ENCODE measurements around the gene RNF126.
"Not testable (repeated sequence)": the region's sequence is repeated elsewhere in the genome, so short reads cannot be mapped to it uniquely, and the experiment has no call there.

Gene RNF126

GRCh38 chr19:686589-687297 is 23.7 kb upstream of the RNF126 start:
- DNase-seq (ENCODE audit: low read depth in 2 of 2): no peak

DNA sequence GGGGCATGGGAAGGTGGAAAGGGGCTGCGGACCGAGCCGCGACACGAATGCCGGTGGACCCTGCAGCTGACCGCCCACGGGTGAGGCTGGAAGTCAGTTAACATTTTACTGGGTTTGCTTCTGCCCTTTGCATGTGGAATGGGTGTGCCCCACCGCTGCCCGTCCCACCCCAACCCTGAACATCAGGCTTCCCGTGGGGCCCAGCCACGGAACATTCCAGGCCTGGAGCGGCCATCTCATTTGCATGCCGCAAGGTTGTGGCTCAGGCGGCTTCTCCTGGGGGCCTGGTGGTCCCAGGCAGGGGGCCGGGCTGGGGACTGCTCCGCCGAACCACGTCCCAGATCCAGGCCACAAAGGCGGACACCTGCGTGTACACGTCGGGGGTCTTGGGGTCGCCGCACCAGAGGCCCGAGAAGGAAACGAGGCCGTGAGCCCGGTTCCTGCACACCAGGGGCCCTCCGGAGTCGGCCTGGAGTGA is 22.5 kb upstream of the RNF126 start:
- no peak for DNase-seq (ENCODE audit: low read depth in 2 of 2)

DNA sequence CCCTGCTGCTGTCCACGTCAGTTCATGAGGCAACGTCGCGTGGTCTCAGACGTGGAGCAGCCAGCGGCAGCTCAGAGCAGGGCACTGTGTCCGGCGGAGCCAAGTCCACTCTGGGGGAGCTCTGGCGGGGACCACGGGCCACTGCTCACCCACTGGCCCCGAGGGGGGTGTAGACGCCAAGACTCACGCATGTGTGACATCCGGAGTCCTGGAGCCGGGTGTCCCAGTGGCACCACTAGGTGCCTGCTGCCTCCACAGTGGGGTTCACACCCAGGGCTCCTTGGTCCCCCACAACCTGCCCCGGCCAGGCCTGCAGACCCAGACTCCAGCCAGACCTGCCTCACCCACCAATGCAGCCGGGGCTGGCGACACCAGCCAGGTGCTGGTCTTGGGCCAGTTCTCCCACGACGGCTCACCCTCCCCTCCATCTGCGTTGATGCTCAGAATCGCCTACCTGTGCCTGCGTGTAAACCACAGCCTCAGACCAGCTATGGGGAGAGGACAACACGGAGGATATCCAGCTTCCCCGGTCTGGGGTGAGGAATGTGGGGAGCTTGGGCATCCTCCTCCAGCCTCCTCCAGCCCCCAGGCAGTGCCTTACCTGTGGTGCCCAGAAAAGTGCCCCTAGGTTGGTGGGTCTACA is 19.8 kb upstream of the RNF126 start:
- no peak for DNase-seq (ENCODE audit: low read depth in 2 of 2)

GRCh38 chr19:681029-682019 is 18.3 kb upstream of the RNF126 start:
- no peak for DNase-seq (ENCODE audit: low read depth in 2 of 2)

DNA sequence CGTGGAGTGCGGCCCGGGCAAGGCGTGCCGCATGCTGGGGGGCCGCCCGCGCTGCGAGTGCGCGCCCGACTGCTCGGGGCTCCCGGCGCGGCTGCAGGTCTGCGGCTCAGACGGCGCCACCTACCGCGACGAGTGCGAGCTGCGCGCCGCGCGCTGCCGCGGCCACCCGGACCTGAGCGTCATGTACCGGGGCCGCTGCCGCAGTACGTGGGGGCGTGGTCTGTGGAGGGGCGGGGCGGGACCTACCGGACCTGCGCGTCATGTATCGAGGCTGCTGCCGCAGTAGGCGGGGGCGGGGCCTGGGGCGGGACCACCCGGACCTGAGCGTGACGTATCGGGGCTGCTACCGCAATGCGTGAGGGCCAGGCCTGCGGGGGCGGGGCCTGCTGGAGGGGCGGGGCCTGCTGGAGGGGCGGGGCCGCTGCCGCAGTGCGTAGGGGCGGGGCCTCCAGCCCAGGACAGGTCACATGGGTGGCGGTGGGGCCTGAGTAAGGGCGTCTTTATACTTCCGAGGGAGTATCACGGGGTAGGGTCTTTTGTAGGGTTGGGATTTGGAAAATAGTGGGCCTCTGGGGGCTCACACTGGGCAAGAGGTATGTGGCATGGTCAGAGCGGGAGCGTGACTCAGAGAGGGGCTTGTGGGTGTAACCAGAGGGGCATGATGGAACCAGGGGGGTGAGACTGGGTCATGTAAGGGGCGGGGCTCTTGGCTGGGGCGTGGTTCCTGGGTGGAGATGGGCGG is 17.4 kb upstream of the RNF126 start:
- peak; percentile 95 for DNase-seq (ENCODE audit: low read depth in 2 of 2)

DNA sequence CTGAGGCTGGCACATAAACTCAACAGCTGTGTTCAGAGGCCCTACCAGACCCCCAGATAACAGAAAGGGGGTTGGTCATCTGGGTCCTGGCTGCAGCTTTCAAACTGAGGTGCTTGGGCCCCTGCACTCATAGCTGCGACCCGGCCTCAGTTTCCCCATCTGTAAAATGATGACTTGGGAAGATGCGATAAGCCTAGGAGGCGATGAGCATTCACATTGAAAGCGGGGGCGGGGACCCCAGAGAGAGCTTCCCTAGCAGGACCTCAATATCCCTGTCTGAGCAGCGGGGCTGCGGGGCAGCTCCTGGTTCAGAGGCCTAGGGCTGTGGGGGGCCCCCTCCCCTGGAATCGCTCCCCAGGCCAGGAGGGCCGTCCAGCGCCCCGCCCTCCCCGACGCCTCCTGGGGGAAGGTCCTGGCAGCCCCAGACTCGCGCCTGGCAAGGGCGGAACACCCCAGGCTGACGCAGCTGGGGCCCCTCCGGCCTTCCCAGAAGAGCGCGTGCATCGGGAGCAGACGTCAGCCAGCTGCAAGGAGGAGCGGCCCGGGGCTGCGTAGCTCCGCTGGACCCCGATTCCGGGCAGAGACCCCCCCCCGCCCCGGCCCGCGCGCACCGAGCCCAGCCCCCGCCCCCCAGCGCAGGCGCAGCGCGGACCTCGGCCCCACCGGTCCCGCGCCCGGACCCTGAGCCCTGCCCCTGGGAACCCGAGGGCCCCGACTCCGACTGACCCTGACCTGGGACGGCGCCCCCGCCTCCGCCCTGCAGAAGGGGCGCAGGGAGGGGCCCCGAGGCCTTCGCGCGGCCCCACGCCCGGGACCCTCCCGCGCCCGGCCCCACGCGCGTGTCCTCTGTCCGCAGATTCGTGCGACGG is 16.6 kb upstream of the RNF126 start:
- DNase-seq (ENCODE audit: low read depth in 2 of 2): peak; percentile 23 to 47

- DNase-seq (ENCODE audit: low read depth in 2 of 2): no peak
Measured at GRCh38 chr19:678791-679388, 15.9 kb upstream of the RNF126 start.

- DNase-seq (ENCODE audit: low read depth in 2 of 2): no peak
Measured at GRCh38 chr19:677601-678436, 14.8 kb upstream of the RNF126 start.

DNA sequence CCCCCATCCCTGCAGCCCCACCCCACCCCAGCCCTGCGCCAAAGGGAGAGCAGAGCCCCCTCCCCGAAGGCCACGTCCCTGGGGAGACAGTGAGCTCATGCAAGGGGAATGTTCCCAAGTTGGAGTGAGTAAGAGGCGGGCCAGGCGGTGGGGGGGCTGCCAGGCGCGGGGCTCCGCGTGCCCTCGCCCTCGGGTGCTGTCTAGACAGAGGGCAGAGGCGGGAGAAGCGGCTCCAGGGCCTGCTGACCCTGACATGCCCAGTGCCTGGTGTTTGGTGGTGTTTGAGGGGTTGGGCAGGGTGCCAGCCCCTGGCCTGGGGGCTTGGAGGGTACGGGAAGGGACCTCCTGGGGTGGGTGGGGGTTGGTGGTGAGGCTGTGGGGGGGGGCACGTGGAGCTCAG is 14.2 kb upstream of the RNF126 start:
- DNase-seq (ENCODE audit: low read depth in 2 of 2): peak; percentile 55 to 57

GRCh38 chr19:676339-677105 is 13.5 kb upstream of the RNF126 start, which contains the start of gene FSTL3:
FSTL3 (plus strand) TSS chr19:676392; CDS start chr19:676424, 32 bp downstream.
- no peak for DNase-seq (ENCODE audit: low read depth in 2 of 2)

- no peak for DNase-seq (ENCODE audit: low read depth in 2 of 2)
Measured at GRCh38 chr19:676007-676338, 13.0 kb upstream of the RNF126 start.

DNA sequence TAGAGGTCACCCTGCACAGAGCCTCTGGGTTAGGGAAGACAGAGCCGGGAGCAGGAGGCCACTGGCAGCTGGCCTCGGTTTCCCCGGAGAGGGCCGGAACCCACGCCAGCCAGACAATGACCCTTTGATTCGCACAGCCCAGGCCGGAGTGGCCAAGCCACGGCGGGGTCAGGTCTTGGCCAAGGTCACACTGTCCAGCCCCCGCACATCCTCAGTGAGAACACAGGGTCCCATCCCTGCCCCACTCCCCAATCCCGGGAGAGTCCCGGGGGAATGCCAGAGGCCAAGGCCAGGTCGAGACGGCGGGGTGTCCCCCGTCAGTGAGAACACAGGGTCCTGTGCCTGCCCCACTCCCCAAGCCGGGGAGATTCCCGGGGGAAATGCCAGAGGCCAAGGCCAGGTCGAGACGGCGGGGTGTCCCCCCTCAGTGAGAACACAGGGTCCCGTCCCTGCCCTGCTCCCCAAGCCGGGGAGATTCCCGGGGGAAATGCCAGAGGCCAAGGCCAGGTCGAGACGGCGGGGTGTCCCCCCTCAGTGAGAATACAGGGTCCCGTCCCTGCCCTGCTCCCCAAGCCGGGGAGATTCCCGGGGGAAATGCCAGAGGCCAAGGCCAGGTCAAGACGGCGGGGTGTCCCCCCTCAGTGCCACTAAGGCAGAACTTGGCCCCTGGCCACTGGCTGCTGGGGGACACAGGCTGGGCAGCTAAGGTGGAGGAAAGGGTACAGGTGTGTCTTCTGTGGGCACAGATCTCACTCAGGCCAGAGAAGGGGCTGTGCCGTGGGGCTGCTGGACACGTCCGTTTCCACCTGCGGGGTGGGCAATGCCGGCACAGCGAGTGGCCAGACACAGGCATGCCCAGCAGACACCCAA is 11.5 kb upstream of the RNF126 start:
- no peak for DNase-seq (ENCODE audit: low read depth in 2 of 2)

GRCh38 chr19:670609-671075 is 7.6 kb upstream of the RNF126 start:
- no peak for DNase-seq (ENCODE audit: low read depth in 2 of 2)

DNA sequence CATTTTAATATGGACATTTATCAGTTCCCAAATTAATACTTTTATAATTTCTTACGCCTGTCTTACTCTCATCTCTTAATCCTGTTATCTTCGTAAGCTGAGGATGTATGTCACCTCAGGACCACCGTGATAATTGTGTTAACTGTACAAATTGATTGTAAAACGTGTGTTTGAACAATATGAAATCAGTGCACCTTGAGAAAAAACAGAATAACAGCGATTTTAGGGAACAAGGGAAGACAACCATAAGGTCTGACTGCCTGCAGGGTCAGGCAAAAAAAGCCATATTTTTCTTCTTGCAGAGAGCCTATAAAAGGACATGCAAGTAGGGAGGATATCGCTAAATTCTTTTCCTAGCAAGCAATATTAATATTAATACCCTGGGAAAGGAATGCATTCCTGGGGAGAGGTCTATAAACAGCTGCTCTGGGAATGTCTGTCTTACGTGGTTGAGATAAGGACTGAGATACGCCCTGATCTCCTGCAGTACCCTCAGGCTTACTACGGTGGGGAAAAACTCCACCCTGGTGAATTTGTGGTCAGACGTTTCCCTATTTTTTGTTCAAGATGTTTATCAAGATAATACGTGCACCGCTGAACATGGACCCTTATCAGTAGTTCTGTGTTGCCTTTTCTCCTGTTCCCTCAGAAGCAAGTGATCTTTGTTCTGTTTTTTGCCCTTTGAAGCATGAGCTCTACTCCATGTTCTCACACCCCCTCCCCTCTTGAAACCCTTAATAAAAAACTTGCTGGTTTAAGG is 5.8 kb upstream of the RNF126 start:
- not testable (repeated sequence) for DNase-seq (ENCODE audit: low read depth in 2 of 2)

DNA sequence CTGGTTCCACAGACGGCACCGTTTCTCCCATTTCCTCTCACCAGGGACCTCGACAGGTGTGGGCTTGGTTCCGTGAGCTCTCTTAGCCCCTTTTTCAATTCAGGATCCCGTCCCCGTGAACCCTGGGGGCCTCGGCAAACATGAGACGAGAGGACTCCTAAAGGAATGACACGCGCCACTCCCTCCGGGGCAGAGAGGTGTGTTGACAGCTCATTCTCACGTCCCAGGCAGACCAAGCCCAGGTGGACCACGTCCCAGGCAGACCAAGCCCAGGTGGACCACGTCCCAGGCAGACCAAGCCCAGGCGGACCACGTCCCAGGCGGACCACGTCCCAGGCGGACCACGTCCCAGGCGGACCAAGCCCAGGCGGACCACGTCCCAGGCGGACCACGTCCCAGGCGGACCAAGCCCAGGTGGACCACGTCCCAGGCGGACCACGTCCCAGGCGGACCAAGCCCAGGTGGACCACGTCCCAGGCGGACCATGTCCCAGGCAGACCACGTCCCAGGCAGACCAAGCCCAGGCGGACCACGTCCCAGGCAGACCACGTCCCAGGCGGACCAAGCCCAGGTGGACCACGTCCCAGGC is 4.1 kb upstream of the RNF126 start:
- not testable (repeated sequence) for DNase-seq (ENCODE audit: low read depth in 2 of 2)

GRCh38 chr19:664913-665443 is 2.0 kb upstream of the RNF126 start:
- DNase-seq (ENCODE audit: low read depth in 2 of 2): peak; percentile 29 to 33
